Epithelial cell of esophagus (primary cell): ENCODE measurements around the gene ATG4D.

Experiments
- DNase-seq: peaks from one replicate; pipeline ENCODE4 v3.0.0; 2010; ENCODE audit warnings: low read depth
- H3K4me3 ChIP-seq: 2 replicates; pipeline ENCODE4 v1.5.1; 2011; ENCODE audit warnings: mild to moderate bottlenecking, low read length, control low read depth
- TF ChIP-seq, protein P1 (sequence below): IDR thresholded peaks from 2 replicates; pipeline ENCODE4 v1.5.1; 2011; ENCODE audit warnings: low read depth, mild to moderate bottlenecking, low read length, control low read depth, inconsistent platforms; ENCODE audit not compliant: insufficient read depth; ENCODE audit errors: missing control alignments

The ATG4D gene

DNA sequence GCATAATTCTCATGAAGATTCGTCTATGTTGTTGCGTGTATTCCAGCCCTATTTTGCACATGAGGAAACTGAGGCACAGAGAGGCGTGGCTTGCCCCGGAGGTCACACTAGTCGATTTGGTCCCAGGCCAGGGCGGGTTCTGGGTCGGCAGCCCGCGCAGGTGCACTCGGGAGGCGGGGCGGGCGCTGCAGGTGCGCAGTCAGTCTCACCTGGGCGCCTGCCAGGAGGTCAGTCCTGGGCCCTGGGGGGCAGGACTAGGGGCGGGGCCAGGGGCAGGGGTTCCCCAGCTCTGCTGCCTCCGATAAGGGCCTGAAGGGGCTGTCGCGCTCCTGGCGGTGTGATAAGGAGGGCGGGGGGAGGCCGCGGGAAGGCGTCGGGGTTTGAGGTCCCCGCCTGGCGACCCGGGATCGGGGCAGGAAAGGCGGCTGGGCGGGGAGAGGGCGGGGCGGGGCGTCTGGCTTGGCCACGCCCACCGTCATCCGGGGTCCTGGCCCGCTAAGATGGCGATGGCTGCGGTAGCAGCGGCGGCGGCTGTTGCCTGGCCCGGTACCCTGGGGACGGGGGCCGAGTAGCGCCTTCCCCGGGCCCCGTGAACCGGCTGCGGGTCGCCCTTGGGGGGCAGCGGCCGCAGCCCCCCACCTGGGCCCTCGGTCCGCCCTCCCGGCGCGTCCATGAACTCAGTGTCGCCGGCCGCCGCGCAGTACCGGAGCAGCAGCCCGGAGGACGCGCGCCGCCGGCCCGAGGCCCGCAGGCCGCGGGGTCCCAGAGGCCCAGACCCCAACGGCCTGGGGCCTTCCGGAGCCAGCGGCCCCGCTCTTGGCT lies at the start of gene ATG4D:
TSS of gene ATG4D (plus strand) at position 485 of the 822 bp plus-strand sequence. CDS start at position 672, 187 bp downstream.
- TF ChIP-seq, protein P1, sequence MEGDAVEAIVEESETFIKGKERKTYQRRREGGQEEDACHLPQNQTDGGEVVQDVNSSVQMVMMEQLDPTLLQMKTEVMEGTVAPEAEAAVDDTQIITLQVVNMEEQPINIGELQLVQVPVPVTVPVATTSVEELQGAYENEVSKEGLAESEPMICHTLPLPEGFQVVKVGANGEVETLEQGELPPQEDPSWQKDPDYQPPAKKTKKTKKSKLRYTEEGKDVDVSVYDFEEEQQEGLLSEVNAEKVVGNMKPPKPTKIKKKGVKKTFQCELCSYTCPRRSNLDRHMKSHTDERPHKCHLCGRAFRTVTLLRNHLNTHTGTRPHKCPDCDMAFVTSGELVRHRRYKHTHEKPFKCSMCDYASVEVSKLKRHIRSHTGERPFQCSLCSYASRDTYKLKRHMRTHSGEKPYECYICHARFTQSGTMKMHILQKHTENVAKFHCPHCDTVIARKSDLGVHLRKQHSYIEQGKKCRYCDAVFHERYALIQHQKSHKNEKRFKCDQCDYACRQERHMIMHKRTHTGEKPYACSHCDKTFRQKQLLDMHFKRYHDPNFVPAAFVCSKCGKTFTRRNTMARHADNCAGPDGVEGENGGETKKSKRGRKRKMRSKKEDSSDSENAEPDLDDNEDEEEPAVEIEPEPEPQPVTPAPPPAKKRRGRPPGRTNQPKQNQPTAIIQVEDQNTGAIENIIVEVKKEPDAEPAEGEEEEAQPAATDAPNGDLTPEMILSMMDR, result no peak
- peak within 1 kb of the TSS; percentile 83 for H3K4me3 ChIP-seq
- DNase-seq, result peak; percentile 78

DNA sequence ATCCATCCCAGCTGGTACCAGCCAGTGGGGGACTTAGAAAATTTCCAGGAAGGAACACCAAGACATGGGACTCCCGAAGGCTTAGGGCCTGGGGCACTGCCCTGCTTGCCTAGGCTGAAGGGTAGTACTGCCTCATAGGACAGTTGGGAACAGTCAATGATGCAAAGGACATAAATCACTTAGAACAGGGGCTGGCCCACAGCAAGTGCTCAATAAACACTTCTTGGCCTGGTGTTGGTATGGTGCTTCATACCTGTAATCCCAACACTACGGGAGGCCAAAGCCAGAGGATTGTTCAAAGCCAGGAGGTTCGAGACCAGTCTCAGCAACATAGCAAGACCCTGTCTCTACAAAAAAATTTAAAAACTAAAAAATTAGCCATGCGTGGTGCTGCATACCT lies 46.3 kb upstream of the ATG4D start:
- no peak overlapping the region for H3K4me3 ChIP-seq
- TF ChIP-seq, protein P1, result no peak
- no peak for DNase-seq

DNA sequence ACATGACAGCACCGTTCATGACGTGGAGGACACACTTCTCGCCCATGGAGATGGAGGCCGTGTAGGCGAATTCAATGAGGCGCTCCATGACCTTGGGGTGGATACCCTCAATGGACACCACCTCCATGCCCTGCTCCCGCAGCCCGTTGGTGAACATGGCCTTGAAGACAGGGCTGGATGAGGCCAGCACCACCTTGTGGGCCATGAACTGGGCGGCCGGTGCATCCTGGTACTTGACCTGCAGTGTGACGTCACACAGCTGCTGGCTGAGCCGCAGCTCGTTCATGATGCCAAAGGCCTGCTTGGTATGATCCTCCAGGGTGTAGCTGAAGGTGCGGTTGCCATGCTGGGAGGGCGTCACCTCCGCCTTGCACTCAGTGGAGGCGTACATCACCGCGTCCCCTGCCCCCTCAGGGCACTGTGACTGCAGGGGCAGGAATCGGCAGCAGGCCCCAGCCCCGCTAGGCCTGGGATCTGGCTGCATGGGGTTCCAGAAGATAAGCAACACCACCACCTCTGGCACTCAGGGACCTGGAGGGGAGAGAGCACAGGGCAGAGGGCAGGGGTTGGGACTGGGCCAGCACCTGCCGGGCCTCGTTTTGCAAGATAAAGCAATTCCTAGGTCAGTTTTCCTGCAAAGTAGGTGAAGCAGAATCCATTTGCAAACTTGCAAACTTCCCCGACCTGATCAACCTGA lies 44.0 kb upstream of the ATG4D start:
- TF ChIP-seq, protein P1, result no peak
- DNase-seq, result no peak
- no peak overlapping the region for H3K4me3 ChIP-seq

DNA sequence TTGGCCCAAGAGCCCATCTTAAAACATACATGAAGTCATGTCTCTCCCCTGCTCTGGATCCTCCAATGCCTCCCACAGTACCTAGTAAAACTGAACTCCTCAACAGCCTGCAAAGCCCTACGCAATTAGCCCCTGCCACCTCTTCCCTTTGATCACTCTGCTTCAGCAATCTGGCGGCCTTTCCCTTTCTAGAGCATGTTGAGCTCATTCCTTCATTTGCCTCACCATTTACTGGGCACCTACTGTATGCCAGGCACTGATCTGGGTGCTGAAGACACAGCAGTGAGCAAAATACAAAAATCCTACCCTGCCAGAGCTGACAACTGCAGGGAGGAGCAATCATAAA lies 43.5 kb upstream of the ATG4D start:
- DNase-seq, result no peak
- TF ChIP-seq, protein P1, result no peak
- H3K4me3 ChIP-seq, result no peak overlapping the region

DNA sequence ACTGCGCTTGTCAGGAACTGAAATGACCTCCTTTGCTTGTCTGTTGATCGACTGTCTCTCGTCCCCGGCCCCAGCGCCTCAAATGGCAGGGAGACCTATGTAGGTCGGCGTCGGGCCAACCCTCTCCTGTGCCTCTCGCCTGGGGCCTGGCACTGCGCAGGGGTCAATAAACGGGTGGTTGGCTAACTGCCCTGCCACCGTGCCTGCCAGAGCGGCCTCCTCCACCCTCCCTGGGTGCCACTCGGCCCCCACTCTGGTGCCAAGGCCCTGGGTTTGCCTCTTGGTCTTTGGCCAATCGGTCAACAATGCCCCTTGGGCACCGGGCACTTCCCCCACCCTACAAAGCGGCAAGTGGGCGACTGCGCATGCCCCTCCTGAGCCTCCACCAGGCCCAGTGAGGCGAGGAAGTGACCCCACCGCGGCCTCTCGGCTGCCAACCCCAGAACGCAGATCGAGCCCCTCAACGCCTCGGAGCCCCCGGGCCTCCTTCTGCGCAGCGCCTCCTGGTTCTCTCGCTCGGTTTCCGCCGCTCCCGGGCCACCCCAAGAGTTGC lies 41.7 kb upstream of the ATG4D start:
- peak overlapping the region; percentile 89 for H3K4me3 ChIP-seq
- TF ChIP-seq, protein P1, result no peak
- peak; percentile 19 for DNase-seq

DNA sequence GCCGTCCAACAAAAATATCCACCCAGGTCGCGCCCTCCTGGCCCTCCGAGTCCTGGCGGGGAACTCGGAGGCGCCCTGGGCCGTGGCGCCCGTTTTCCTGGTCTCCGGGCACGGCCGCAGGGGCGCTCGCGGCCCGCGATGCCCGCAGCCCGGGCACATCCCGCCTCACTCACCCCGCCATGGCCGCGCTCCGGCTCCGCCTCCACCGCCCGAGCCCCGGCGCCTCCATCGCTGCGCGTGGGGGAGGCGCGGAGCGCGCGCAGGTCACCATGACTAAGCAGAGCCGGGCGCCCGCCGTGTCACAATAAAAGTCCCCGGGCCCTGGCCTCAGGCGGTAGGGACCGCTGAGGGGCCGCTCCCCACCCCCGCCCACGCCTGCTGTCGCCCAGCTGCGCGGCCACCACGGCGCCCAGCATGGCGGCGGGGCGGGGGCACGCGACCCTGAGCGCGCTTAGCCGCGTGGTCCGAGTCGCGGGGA lies 41.1 kb upstream of the ATG4D start:
- peak overlapping the region; percentile 89 for H3K4me3 ChIP-seq
- DNase-seq, result peak; percentile 87
- TF ChIP-seq, protein P1, result no peak
